Dedifferentiated amniotic fluid mesenchymal stem cell (primary cell): Measurements from ENCODE around the gene NGB.
"Not testable (repeated sequence)": the region's sequence is repeated elsewhere in the genome, so short reads cannot be mapped to it uniquely, and the experiment has no call there.

Source experiments
- DNase-seq: peaks from one replicate; pipeline ENCODE4 v3.0.0-alpha.2; 2016; ENCODE audit errors: extremely low spot score

The NGB gene

DNA sequence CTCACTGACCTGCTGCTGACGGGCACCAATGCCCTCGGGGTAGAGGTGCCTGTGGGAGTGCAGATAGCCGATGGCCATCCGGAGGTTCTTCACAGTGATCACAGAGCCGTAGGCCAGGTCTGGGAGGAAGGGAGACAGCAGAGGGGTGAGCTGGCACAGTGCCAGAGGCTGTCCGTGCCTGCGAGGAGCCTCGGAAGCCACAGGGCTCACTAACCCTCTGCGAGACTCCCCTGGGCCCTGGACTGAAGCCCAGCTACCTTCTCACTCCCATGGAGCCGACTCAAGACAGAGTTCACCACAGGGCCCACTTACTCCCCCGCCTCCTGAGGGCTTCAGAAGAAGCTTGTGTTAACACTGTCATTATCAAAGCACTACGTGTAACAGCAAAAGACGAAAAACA, 25.1 kb upstream of the NGB start:
- no peak for DNase-seq

DNA sequence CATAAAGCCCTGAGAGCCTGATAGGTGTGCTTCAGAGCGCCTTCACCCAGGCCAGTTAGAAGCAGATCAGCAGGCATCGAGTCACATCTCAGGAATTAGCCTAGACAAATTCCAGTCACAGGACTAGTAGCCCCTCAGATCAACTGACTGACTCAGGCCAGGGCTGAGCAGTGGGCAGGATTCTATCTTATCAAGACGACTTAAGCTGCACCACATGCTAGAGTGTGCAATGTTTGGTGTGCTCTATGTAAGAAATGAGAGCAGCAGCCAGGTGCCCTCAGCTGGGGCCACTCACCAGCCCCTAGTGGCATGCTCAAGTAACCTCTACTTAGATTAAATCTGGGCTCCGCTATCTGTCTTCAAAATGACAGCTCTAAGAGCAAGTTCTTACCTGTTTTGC, 19.7 kb upstream of the NGB start:
- DNase-seq: no peak

DNA sequence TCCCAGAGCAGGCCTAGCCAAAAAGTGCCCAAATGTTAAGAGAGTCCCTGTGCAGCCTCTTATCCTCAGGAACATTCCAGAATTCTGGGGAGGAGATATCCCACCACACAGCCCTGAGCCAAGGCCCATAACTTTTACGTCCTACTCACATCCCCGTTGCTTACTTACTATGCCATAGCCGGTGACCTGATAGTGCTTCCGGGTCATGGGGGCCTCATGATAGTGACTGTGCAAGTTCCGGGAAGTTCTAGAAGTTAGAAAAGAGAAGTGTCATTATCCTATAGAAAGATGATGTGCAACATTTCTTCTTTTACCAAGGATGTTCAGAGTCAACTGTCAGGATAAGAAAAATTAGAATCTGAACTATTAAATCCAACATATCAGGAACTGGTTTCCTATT, 15.6 kb upstream of the NGB start:
- no peak for DNase-seq

DNA sequence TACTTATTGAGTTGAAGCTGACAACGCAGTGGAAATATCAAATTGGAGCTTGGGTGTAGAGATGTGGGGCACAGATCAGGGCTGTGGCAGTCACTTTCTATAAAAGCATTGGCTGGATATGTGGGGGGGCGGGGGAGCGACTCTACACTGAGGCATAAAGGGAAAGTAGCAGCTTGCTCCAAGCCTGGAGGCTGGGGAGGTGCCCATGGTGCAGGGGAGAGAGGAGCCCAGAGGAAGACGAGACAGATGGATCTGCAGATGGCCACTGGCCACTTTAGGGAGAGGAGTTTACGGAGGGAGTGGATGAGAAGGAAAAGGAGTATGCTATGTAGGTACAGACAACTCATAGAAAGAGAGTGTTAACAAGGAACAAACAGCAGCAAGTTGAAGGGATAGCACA, 13.5 kb upstream of the NGB start:
- DNase-seq: no peak

DNA sequence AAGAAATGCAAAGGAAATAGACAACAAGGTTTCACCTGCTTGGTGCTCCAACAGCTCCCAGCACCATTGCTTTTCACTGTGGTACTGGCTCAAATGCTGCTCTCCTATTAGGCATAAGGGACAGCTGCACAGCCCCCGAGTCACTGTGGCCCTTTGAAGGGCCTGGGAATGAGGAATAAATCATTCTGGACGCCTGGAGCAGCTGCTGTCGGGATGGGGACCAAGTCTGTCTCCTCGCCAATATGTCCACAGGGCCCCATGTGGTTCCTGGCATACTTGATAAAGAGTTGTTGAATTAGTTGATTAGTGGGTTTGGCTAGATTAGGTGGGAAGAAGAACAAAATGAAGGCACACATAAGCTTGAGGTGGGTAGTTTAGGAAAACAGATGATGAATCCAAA, 13.1 kb upstream of the NGB start:
- DNase-seq: no peak

DNA sequence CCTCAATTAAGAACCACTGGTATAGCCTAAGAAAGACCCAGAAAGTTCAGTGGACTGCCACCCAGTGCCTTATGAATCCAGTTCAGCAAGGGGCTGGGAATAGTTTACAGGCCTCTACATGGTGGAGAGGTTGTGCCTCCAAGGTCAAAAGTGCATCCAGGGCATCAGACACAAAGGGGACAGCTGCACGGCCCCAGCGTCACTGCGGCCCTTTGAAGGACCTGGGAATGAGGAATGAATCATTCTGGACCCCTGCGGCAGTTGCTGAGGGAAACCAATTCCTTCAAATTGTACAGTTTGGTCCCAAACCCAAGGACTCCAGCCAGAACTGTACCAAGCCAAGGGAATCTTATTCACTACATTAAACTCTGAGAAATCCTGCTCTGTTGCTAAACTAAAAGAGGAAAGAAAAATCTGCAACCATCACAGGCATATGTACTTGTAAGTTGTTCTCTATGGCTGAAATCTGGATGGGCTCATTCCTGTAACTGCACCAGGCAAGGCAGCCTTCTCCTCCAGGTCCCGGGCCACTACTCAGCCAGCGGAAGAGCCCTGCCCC, 10.9 kb upstream of the NGB start:
- no peak for DNase-seq

DNA sequence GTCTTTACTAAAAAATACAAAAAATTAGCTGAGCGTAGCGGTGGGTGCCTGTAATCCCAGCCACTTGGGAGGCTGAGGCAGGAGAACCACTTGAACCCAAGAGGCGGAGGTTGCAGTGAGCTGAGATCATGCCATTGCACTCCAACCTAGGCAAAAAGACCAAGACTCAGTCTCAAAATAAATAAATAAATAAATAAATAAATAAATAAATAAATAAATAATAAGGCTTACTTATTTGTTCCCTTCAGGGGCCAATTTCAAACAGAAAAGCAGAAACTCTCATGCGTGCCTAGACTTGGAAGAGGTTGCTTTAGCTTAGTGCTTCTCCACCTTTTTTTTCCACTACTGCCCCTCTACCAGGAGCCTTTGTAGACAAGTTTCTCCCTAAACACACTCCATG, 9.9 kb upstream of the NGB start:
- not testable (repeated sequence) for DNase-seq

DNA sequence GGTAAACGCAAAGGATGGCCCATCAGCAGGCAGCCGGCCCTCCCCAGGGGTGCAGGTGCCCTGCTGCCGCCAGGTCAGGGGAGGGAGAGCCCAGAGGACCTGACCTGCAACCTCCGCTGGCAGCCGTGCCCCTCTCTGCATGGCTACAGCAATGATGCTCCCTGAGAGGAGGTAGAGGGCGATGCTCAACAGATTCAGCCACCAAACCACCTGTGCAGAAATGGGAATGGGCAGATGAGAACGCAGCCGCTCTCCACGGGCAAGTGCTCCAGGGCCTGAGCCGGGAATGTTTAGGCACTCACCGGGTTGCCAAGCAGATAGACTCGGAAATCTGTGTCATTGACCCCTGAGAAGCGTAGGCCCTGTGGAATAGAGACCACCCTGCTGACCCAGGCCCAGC, 8.7 kb upstream of the NGB start:
- no peak for DNase-seq

DNA sequence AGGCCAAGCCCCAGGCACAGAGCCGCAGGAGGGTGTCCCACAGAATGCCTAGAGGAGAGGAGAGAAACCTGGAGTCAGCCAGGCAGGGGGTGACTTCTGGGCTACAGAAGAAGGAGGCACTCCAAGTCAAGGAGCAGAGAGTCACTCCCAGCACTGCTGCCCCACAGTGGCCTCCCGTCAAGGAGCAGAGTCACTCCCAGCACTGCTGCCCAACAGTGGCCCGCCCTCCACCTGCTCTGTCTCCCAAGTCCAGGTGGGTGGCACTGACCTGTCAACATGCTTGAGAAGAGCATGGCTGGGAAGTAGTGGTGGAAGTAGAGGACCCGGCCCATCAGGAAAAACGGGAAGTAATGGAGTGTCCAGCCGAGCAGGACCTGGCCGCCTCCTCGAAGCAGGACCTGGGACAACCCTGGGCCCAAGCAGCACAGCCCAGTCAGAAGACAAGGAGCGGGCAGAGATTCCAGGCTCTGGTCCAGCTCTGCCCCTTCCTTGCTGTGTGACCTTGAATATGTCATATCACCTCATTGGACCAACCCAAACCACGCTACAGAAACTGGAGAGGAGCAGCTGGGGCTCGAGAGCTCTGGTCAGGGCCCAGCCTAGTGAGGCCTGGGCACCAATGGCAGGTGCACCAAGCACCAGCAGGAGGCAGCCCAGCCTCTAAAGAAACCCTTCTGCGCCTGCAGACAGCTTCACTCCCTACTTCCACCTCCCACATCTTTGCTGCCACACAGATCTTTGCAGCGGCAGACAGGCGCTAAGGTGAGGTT, 7.6 kb upstream of the NGB start:
- DNase-seq: no peak

DNA sequence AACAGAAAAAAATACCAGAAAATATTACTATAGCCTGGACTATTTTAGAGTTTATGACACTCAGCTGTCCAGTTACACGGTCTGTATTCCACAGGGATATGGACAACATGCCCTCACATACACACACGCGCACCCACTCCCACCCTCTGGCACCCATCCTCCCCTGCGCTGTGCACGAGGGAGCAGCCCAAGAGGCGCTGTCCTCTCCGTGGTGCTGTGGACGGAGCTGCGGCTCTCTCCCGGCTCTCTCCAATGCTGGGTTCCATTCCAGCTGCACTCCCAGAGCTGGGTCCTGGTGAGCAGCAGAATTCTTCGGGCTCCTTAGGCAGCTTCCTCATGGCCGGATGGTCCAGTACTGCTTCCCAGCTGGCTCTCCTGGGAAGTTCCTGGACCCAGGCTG, 6.0 kb upstream of the NGB start:
- DNase-seq: no peak

DNA sequence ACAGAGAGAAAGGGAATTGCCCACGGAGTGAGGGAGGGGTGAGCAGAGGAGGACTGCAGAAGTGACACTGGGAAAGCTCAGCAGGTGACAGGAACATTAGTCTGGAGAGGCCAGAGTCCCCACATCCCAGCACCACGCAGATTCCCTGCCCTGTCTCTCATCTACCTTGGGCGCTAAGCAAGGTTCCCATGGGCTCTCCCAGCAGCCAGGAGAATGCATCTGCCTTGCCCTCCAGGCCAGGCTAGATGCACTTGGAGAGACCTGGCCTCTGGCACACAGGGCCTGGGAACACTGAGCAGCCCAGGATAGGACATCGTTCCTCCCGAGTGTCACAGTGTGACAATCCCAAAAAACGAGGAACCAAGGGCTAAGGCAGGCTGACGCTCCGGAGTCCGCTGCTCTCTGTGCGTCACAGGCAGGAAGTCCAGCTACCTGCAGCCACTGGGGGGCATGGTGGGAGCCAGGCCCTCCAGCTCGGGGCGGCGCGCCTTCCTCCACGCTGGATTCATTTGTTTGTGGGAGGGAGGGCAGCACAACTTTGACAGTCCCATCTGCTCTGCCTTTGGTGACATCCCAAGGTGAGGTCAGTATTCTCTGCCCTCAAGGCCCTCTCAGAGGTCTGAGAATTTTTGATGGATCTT, 5.4 kb upstream of the NGB start:
- DNase-seq: no peak

DNA sequence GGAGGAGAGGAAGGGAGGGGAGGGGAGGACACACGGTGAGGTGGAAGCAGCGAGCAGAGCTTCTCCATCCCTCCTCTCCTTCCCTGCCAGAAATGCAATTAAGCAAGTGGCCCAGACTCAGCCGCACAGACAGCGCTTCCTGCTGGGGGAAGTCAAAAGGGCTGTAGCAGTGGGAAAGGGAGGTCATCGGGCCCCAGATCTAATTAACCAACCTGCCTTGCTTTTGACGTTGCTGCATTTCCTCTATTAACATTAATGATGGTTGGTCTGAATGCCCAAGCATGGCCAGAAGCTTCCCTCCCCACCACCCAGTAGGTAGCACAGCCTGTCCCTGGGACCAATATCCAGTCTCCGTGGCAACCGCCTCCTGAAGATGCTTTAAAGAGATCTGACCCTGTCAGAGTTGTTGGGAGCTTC, 4.6 kb upstream of the NGB start:
- DNase-seq: no peak

DNA sequence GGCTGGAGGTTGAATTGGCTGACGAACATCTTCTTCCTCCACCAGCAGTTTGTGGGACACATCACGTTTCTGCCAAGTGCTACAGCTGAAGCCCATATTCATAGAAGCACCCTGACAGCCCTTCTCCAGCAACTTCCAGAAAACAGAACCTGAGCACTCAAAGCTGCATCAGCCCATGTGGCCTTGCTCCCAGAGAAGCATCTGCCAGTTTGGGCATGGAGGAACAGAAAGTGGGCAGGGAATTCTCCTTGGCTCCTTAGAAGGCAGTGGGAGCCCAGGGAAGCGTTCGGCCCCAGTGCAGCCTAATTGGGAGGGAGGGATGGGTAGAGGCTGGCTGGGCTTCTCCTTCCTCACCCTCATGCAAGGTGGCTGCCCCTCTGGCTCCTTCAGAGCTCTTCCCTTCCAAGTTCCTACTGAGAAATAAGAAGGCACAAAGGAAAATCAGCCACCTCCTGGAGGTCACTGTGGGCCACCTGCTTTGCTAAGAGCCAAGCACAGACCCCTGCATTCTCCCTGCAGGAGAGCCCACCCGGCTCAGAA, 4.1 kb upstream of the NGB start:
- no peak for DNase-seq

DNA sequence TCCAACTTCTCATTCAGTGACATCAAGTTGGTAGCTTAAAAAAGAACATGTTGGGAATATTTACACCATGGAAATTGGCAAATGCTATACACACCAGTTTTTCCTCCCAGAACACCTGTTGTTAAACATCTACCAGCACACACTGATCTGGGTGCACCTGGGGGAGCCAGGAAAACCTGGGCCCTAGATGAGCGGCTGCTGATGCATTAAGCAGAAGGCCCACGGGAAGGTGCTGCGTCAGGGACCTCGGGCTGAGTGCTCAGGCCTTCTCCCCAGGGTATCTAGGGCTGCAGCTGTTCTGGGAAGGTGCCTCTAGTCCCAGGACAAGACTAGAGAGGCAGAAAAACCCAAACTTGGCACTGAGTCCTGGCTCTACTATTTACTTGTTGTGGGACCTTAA, 2.8 kb upstream of the NGB start:
- DNase-seq: no peak

DNA sequence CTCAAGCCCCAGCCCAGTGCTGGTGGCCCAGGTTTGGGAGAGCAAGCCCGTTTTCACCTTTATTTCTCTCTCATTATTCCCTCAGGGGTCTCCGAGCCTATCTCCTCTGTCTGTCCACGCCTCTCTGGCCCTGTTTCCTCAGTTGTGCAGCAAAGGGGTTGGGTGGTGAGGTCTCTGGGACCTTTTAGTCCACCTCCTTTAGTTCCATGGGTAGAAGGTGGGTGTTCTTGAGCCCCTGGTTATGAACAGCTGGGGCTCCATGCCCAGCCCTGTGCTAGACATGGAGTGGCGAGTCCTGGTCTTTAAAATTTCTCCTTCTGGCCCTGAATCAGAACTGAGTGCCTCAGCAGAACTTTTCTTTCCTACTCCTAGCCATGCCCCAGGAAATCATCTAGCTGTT, 1.3 kb upstream of the NGB start:
- no peak for DNase-seq

DNA sequence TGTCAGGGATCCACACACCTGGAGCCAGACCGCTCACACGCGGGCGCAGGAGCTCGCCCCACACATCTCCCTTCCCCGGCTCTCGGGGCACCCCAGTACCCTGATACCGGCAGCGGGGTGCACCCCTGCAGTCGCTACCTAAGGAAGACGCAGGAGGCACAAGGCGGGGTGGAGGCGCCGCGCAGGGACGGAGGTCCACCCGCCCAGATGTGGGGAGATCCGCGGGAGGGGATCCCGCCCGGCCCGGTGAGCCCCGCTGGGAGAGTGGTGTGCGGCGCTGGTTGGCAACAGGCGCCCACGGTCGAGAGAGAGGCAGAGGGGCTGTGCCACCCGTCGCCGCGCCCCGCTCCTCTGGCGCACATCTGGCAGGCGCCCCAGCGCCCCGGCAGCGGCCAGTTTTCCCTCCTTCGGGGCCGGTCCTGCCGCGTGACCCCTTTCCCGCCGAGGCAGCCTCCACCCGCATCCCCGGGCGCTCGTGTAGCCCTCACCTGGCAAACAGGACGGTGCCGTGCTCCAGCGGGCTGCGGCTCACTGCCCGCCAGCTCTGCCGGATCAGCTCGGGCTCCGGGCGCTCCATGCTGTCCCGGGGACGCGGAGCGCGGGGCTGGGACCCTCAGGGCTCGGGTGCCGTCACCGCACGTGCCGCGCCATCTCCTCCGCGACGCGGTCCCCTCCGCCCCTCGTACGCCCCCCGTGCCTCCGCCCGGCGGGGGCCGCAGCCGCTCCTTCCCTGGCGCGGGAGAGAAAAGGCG, 469 bp downstream of the NGB start:
- DNase-seq: no peak

DNA sequence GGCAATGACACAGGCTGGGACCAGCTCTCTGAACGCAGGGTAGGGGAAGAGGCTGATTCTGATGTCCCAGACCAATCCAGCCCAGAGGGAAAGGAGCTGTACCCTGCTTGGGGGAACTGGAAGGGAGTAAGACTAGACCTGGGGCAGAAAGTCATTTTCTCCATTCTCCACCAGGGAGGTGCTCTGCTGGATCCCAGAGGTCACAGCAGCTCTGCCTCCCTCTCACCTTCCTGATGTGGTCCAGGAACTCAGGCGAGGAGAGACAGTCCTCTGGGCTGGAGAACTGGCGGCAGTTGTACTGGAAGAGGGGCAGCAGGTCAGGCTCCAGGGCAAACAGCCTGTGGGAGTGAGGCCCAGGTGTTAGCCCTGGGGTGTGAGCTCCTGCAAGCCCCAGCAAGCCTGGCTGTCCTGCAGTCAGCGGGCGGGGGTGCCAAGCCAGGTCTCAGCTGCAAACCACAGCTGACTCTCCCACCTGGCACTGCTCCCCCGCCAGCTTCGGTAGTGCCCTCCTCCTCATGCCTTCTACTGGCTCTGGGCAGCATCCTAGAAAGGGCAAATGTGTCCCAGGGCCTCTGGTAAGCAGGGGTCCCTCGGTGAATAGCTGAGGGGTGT, 1.9 kb downstream of the NGB start:
- no peak for DNase-seq

DNA sequence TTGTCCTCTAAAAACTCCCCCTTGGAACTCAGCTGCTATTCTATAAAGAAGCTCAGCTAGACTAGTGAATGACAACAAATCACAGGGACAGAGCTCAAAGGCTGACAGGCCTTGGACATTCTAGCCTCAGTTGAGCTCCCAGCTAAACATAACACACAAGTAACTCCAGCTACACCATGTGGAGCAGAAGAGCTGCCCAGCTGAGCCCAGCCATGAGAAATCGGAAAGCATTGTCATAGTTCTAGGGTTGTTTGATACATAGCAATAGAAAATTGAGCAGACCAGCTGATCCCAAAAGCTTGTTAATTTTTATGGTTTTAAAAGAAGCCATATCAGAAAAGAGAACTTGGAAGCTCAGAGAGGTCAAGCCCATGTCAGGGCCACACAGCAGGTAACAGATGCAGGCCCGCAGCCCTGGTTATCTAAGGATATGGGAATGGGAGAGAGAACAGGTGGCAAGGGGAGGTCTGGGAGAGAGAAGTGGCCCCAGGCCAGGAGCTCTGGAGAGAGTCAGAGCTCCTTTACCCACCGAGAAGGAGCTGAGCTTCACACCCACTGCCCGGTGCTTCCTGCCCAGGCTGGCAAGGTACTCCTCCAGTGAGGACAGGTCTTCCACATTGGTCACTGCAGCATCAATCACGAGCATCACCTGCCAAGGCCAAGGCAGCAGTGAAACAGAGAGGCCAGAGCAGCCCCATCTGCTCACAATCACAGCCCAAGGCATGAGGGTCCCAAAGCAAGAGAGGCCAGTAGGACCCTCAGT, 2.9 kb downstream of the NGB start:
- no peak for DNase-seq

DNA sequence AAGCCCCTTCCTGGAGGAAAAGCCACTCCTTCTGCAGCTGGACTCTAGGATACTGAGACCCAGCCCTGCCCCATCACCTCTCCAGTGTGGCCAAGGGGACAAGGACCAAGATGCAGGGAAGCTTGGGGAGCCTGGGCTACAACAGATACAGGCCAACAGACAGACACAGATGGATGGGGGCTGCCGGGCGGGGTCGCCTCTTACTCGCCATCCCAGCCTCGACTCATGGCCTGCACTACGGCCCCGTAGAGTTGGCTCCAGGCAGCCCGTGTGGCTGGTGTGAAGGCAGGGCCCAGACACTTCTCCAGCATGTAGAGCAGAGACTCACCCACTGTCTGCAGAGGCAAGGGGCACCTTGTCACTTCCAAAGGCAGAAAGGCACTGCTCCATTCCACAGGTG, 4.7 kb downstream of the NGB start:
- DNase-seq: no peak

DNA sequence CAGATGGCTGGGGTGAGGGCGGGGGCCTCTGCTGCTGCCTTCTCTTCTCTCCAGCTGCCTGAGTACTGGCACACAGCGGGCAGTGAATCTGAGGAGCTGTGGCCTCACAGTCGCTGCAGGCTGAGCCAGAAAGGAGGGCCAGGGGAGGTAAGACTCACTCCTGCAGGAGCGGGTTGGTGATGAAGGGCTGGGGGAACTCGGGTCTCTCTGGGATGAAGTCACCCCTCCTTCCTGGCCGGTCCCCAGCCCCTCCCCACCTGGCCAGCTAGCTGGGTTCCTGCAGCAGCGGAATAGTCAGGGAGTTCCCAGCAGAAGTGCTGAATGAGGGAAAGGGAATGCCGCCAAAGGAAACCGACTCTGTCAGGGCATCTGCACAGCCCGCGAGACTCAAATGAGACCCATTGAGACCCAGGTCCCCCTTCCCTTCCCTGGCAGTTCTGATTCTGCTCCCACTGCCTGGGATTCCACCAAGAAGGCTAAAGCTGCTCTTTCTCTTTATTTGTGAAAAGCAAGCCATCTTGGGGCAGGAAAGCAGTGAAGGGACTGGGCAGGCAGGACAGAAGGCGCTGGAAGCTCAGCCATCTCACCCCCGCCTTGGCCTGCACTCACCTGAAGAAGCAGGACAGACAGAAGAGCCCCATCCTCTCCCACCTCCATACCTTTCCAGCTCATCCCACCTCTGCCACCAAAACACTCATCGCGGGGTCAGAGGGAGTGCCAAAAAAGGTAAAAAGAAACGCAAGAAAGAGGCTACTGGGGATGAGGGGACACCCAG, 5.3 kb downstream of the NGB start:
- no peak for DNase-seq

DNA sequence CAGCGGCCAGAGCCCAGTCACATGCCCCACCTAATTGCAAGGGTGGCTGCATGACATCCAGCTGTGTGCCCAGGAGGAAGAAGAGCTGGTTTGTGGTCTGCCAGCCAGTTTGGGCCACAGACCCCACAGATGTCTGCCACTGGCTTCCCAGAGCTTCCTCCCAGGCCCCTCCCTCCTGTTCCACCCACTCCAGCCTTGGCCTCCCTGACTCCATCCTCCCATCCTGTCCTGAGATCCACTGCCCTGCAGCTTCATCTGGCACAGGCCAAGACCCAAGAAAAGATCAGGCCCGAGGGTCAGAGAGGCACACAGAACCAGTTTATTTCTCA, 5.9 kb downstream of the NGB start:
- DNase-seq: no peak
